Hepatocyte (in vitro differentiated cells): Measurements from ENCODE around the gene MMGT1. TPM values are rescaled to one million over a fixed set of nuclear protein-coding genes. Genes with fewer than 3 reads are reported as not detected.
A peak's percentile ranks its signal among the peaks of the same experiment; 100 is the strongest.
"Not testable (repeated sequence)": the region's sequence is repeated elsewhere in the genome, so short reads cannot be mapped to it uniquely, and the experiment has no call there.

Source experiments
- DNase-seq: peaks from one replicate; pipeline ENCODE4 v3.0.0-alpha.2; 2016; ENCODE audit warnings: low spot score
- H2AFZ ChIP-seq: fragments of 200-600 bp; sonication (generic); 2 replicates; pipeline ENCODE4 v1.6.0; 2016; ENCODE audit warnings: antibody characterized with exemption, mild to moderate bottlenecking
- H3K27ac ChIP-seq: fragments of 200-600 bp; sonication (generic); 2 replicates; pipeline ENCODE4 v1.5.1; 2016; ENCODE audit warnings: mild to moderate bottlenecking
- H3K27me3 ChIP-seq: fragments of 200-600 bp; sonication (generic); 2 replicates; pipeline ENCODE4 v1.6.1; 2016
- H3K36me3 ChIP-seq: fragments of 200-600 bp; sonication (generic); replicated peaks from 2 replicates; pipeline ENCODE4 v1.5.1; 2016; ENCODE audit warnings: low read depth; ENCODE audit not compliant: insufficient read depth
- H3K4me1 ChIP-seq: fragments of 200-600 bp; sonication (generic); 2 replicates; pipeline ENCODE4 v1.5.1; 2016; ENCODE audit warnings: mild to moderate bottlenecking, moderate library complexity; ENCODE audit not compliant: insufficient read depth
- H3K4me2 ChIP-seq: fragments of 200-600 bp; sonication (generic); 2 replicates; pipeline ENCODE4 v1.6.0; 2016
- H3K4me3 ChIP-seq: fragments of 200-600 bp; sonication (generic); 2 replicates; pipeline ENCODE4 v1.5.1; 2016; ENCODE audit warnings: mild to moderate bottlenecking
- H3K79me2 ChIP-seq: fragments of 200-600 bp; sonication (generic); 2 replicates; pipeline ENCODE4 v1.6.0; 2017; ENCODE audit warnings: mild to moderate bottlenecking
- H3K9me2 ChIP-seq: fragments of 200-600 bp; sonication (generic); replicated peaks from 2 replicates; pipeline ENCODE4 v1.6.0; 2017; ENCODE audit warnings: mild to moderate bottlenecking; ENCODE audit not compliant: insufficient read depth
- H3K9me3 ChIP-seq: fragments of 200-600 bp; sonication (generic); 2 replicates; pipeline ENCODE4 v1.5.1; 2016; ENCODE audit warnings: low read depth, mild to moderate bottlenecking
- H4K20me1 ChIP-seq: fragments of 200-600 bp; sonication (generic); 2 replicates; pipeline ENCODE4 v1.6.0; 2016; ENCODE audit warnings: mild to moderate bottlenecking; ENCODE audit not compliant: insufficient read depth, poor library complexity, severe bottlenecking
- CTCF ChIP-seq: fragments of 200-600 bp; sonication (generic); IDR thresholded peaks from 2 replicates; pipeline ENCODE4 v1.5.1; 2016; ENCODE audit warnings: antibody characterized with exemption, mild to moderate bottlenecking; ENCODE audit not compliant: poor library complexity
- EZH2 ChIP-seq: fragments of 200-600 bp; sonication (generic); IDR thresholded peaks from 2 replicates; pipeline ENCODE4 v1.6.1; 2016; ENCODE audit warnings: antibody characterized with exemption, mild to moderate bottlenecking, borderline replicate concordance
- EZH2phosphoT487 ChIP-seq: fragments of 200-600 bp; sonication (generic); IDR thresholded peaks from one replicate; pipeline ENCODE4 v1.6.1; 2018; ENCODE audit warnings: antibody characterized with exemption, mild to moderate bottlenecking, low read depth, moderate library complexity; ENCODE audit not compliant: unreplicated experiment, severe bottlenecking
- WGBS: methylation state at CpG from one replicate; pipeline ENCODE4 v1.1.6; 2016; ENCODE audit warnings: low lambda C conversion rate; ENCODE audit errors: missing lambda C conversion rate; 5-methylcytosine and 5-hydroxymethylcytosine counted together
- polyA plus RNA-seq: library from polyadenylated mRNA; unstranded; fragments of >200 nt; fragmentation: Nextera tagmentation; extraction: Ambion mirVana; gene quantifications from 2 replicates; pipeline ENCODE4 v1.2.1, GENCODE V29; 2016
- total RNA-seq: library from RNA; depleted of rRNA; stranded (reverse); fragments of >200 nt; gene quantifications from 2 replicates; pipeline ENCODE4 v1.2.3, GENCODE V29; 2014

The MMGT1 gene
- total and polyA plus RNA-seq, 2 experiments from 2014 or later = 10.2 to 20.7 TPM

DNA sequence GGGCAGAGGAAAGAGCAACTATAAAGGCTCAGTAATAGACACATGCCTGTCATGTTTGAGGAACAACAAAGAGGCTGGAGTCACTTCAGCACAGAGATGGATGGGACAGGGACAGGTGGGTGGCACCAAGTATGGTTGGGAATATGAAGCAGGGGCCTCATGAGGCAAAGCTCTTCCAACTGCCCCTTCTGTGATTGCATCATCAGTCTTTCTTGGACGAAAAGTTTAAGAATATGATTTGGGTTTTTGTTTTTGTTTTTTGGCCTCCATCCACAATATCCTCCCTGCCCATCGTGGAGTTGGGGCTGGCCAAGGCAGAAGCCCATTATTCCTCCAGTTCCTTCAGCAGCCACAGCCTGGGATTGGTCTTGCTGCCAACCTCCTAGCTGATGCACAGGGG lies 45.9 kb downstream of the MMGT1 start:
- no peak overlapping the region for H3K4me3 ChIP-seq
- TF ChIP-seq EZH2phosphoT487 (no peak), CTCF (no peak), EZH2 (no peak)
- no peaks in the 10 kb centered on the region for H3K27me3 ChIP-seq
- DNase-seq = no peak
- no peaks in the 10 kb centered on the region for H3K36me3 ChIP-seq
- no peaks in the 10 kb centered on the region for H3K9me2 ChIP-seq
- no peak overlapping the region for H2AFZ ChIP-seq
- no peak overlapping the region for H3K4me2 ChIP-seq
- H4K20me1 ChIP-seq = no peaks in the 10 kb centered on the region
- H3K9me3 ChIP-seq = no peaks in the 10 kb centered on the region
- no peaks in the 10 kb centered on the region for H3K4me1 ChIP-seq
- H3K79me2 ChIP-seq = no peaks in the 10 kb centered on the region
- WGBS = 53% methylated on average over 2 of the region's 2 CpGs
- H3K27ac ChIP-seq = no peak overlapping the region

- H3K4me1 ChIP-seq = no peaks in the 10 kb centered on the region
- H3K36me3 ChIP-seq = no peaks in the 10 kb centered on the region
- H4K20me1 ChIP-seq = no peaks in the 10 kb centered on the region
- H3K27ac ChIP-seq = no peak overlapping the region
- no peaks in the 10 kb centered on the region for H3K9me3 ChIP-seq
- no peak overlapping the region for H3K4me2 ChIP-seq
- 58% methylated on average over 5 of the region's 5 CpGs for WGBS
- peak; percentile 17 for TF ChIP-seq CTCF
- no peak for TF ChIP-seq EZH2phosphoT487
- TF ChIP-seq EZH2 = no peak
- no peak overlapping the region for H2AFZ ChIP-seq
- no peak overlapping the region for H3K4me3 ChIP-seq
- no peak for DNase-seq
- H3K79me2 ChIP-seq = no peaks in the 10 kb centered on the region
- no peaks in the 10 kb centered on the region for H3K27me3 ChIP-seq
- H3K9me2 ChIP-seq = no peaks in the 10 kb centered on the region
Observed at GRCh38 chrX:135923353-135923752, 50.4 kb downstream of the MMGT1 start.

DNA sequence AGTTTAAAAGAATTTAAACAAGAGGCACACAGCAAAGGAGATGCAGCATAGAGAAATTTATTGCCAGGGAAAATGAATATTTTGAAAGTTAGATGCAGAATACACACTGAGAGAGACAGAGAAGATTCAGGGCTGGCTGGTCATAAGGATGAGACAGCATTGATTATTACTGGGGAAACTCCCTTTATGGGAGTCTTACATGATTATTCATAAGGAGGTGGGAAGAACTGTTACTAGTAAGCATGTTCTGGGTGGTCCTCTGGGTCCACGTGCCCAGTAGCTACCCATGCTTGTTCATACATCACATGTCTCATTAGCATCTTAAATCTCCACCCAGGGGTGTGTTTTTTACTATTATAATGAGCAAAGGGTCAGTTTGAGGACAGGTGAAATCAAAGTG lies 53.3 kb downstream of the MMGT1 start:
- H2AFZ ChIP-seq = not testable (repeated sequence)
- WGBS = 41% methylated on average over 1 of the region's 1 CpG

GRCh38 chrX:135914404-135914803 lies 59.4 kb downstream of the MMGT1 start:
- no peaks in the 10 kb centered on the region for H3K4me1 ChIP-seq
- H3K27ac ChIP-seq = no peak overlapping the region
- no peaks in the 10 kb centered on the region for H3K9me2 ChIP-seq
- H3K4me2 ChIP-seq = no peak overlapping the region
- no peak overlapping the region for H3K4me3 ChIP-seq
- H3K27me3 ChIP-seq = no peaks in the 10 kb centered on the region
- no peaks in the 10 kb centered on the region for H3K9me3 ChIP-seq
- no peaks in the 10 kb centered on the region for H3K79me2 ChIP-seq
- H2AFZ ChIP-seq = no peak overlapping the region
- no peak for TF ChIP-seq EZH2
- TF ChIP-seq EZH2phosphoT487 = no peak
- TF ChIP-seq CTCF = no peak
- H4K20me1 ChIP-seq = no peaks in the 10 kb centered on the region
- WGBS = 70% methylated on average over 5 of the region's 5 CpGs
- DNase-seq = no peak
- no peaks in the 10 kb centered on the region for H3K36me3 ChIP-seq

More for the DNA sequence above, 53.3 kb downstream of the MMGT1 start:
- H3K9me3 ChIP-seq, H3K4me3 ChIP-seq, H3K4me1 ChIP-seq, H3K79me2 ChIP-seq, H3K36me3 ChIP-seq, H3K27ac ChIP-seq, H3K27me3 ChIP-seq, H4K20me1 ChIP-seq, H3K4me2 ChIP-seq, H3K9me2 ChIP-seq, DNase-seq: not testable (repeated sequence)

Other genes starting within 250 kb of the MMGT1 start
- not detected in 2 replicates for gene CT45A3, start 205.8 kb downstream of the MMGT1 start, total RNA-seq
- gene CT45A3, start 205.8 kb downstream of the MMGT1 start, polyA plus RNA-seq = not detected in 2 replicates
- not detected in 2 replicates for gene CT45A5, start 188.5 kb downstream of the MMGT1 start, total RNA-seq
- gene CT45A5, start 188.5 kb downstream of the MMGT1 start, polyA plus RNA-seq = not detected in 2 replicates
- not detected in 2 replicates for gene CT45A6, start 171.2 kb downstream of the MMGT1 start, total RNA-seq
- gene CT45A6, start 171.2 kb downstream of the MMGT1 start, polyA plus RNA-seq = not detected in 2 replicates
- not detected in 2 replicates for gene CT45A2, start 154.0 kb downstream of the MMGT1 start, total RNA-seq
- not detected in 2 replicates for gene CT45A2, start 154.0 kb downstream of the MMGT1 start, polyA plus RNA-seq
- not detected in 2 replicates for gene CT45A7, start 136.7 kb downstream of the MMGT1 start, total RNA-seq
- not detected in 2 replicates for gene CT45A7, start 136.7 kb downstream of the MMGT1 start, polyA plus RNA-seq
- gene CT45A8, start 119.5 kb downstream of the MMGT1 start, total RNA-seq = not detected in 2 replicates
- not detected in 2 replicates for gene CT45A8, start 119.5 kb downstream of the MMGT1 start, polyA plus RNA-seq
- not detected in 2 replicates for gene CT45A9, start 102.2 kb downstream of the MMGT1 start, total RNA-seq
- gene CT45A9, start 102.2 kb downstream of the MMGT1 start, polyA plus RNA-seq = not detected in 2 replicates
- not detected in 2 replicates for gene CT45A10, start 80.5 kb downstream of the MMGT1 start, total RNA-seq
- gene CT45A10, start 80.5 kb downstream of the MMGT1 start, polyA plus RNA-seq = not detected in 2 replicates
- not detected in 2 replicates for gene SAGE1, start 80.3 kb downstream of the MMGT1 start, total RNA-seq
- not detected in 2 replicates for gene SAGE1, start 80.3 kb downstream of the MMGT1 start, polyA plus RNA-seq
- gene SLC9A6, start 11.4 kb upstream of the MMGT1 start, total RNA-seq = 12.8 and 21.6 TPM in 2 replicates
- gene SLC9A6, start 11.4 kb upstream of the MMGT1 start, polyA plus RNA-seq = 9.6 and 11.2 TPM in 2 replicates
- 40.0 and 55.3 TPM in 2 replicates for gene FHL1, start 173.5 kb upstream of the MMGT1 start, total RNA-seq
- 28.2 and 31.5 TPM in 2 replicates for gene FHL1, start 173.5 kb upstream of the MMGT1 start, polyA plus RNA-seq